Measurements from ENCODE around the gene GNA15.
"Not testable (repeated sequence)": the region's sequence is repeated elsewhere in the genome, so short reads cannot be mapped to it uniquely, and the experiment has no call there.

GNA15 gene

GRCh38 chr19:3150739-3151329 lies 15.0 kb downstream of the GNA15 start:
- no peak for FAIRE-seq

GRCh38 chr19:3151563-3152418 lies 16.0 kb downstream of the GNA15 start:
- no peak for FAIRE-seq

- no peak for FAIRE-seq
These were observed 16.6 kb downstream of the GNA15 start for GRCh38 chr19:3152419-3152780.

- no peak for FAIRE-seq
These were observed 17.7 kb downstream of the GNA15 start for GRCh38 chr19:3153286-3154230.

- FAIRE-seq, result not testable (repeated sequence)
These were observed 18.6 kb downstream of the GNA15 start for GRCh38 chr19:3154447-3154846.

- FAIRE-seq, result no peak
These were observed 19.3 kb downstream of the GNA15 start for GRCh38 chr19:3154957-3155736.

- FAIRE-seq, result no peak
These were observed 21.4 kb downstream of the GNA15 start for GRCh38 chr19:3157096-3157845.

- FAIRE-seq, result no peak
These were observed 23.7 kb downstream of the GNA15 start for GRCh38 chr19:3159565-3159964.

GRCh38 chr19:3160219-3160618 lies 24.4 kb downstream of the GNA15 start:
- FAIRE-seq, result no peak

GRCh38 chr19:3161453-3161852 lies 25.6 kb downstream of the GNA15 start:
- no peak for FAIRE-seq

GRCh38 chr19:3162418-3163229 lies 26.8 kb downstream of the GNA15 start:
- no peak for FAIRE-seq

GRCh38 chr19:3163230-3163886 lies 27.5 kb downstream of the GNA15 start:
- no peak for FAIRE-seq

- no peak for FAIRE-seq
These were observed 28.1 kb downstream of the GNA15 start for GRCh38 chr19:3163943-3164342.

GRCh38 chr19:3167533-3168272 lies 31.9 kb downstream of the GNA15 start:
- no peak for FAIRE-seq

GRCh38 chr19:3171894-3172672 lies 36.2 kb downstream of the GNA15 start:
- FAIRE-seq, result no peak

GRCh38 chr19:3172673-3173000 lies 36.8 kb downstream of the GNA15 start:
- not testable (repeated sequence) for FAIRE-seq

- FAIRE-seq, result no peak
These were observed 40.2 kb downstream of the GNA15 start for GRCh38 chr19:3175781-3176714.

Data from colon (tissue), 2 donors.